H1 (cell line): ENCODE data around the gene EPHA2. TPM values are rescaled to one million over a fixed set of nuclear protein-coding genes. Genes with fewer than 3 reads are reported as not detected.

Source experiments
- CTCF ChIA-PET: fragments of 300-600 bp; sonication (Branson Sonifier 250); formaldehyde crosslinking; loops from one replicate; lab custom pipeline; 2021; ENCODE audit not compliant: partially characterized antibody; lab: Charles Lee
- POLR2A ChIA-PET: fragments of 300-600 bp; sonication (Branson Sonifier 250); formaldehyde crosslinking; loops from one replicate; lab custom pipeline; 2021; ENCODE audit warnings: inconsistent platforms; ENCODE audit not compliant: partially characterized antibody; lab: Charles Lee
- DNase-seq, 2 experiments: peaks; one replicate each; pipeline versions ENCODE4 v3.0.0 to v3.0.0-alpha.2; 2010 to 2022; ENCODE audit warnings: low spot score in 2 of 2, low read depth in 1 of 2, mixed read lengths in 1 of 2
- FAIRE-seq: peaks from 2 replicates; lab custom pipeline; 2011; peaks lifted over from hg19 to GRCh38; lab: Jason Lieb, UNC
- H2AFZ ChIP-seq: 2 replicates; pipeline ENCODE4 v1.8.1; 2012; ENCODE audit warnings: low read length, inconsistent platforms
- H2AK5ac ChIP-seq: 2 replicates; pipeline ENCODE4 v1.6.1; 2013; ENCODE audit warnings: low read depth, low read length
- H2BK120ac ChIP-seq: replicated peaks from 2 replicates; pipeline ENCODE3; 2013; ENCODE audit warnings: low read depth, low read length, inconsistent platforms
- H2BK12ac ChIP-seq: 2 replicates; pipeline ENCODE4 v1.6.1; 2013; ENCODE audit warnings: low read depth, low read length
- H2BK15ac ChIP-seq: 2 replicates; pipeline ENCODE4 v1.6.1; 2013; ENCODE audit warnings: low read length
- H2BK20ac ChIP-seq: 2 replicates; pipeline ENCODE4 v1.6.1; 2013; ENCODE audit warnings: low read length
- H2BK5ac ChIP-seq: 2 replicates; pipeline ENCODE4 v1.6.1; 2013; ENCODE audit warnings: low read depth, low read length
- H3K14ac ChIP-seq: 2 replicates; pipeline ENCODE4 v1.6.1; 2013; ENCODE audit warnings: inconsistent platforms; ENCODE audit not compliant: insufficient read length
- H3K18ac ChIP-seq: 2 replicates; pipeline ENCODE4 v1.6.1; 2013; ENCODE audit warnings: low read length; ENCODE audit errors: extremely low read depth
- H3K23ac ChIP-seq: 2 replicates; pipeline ENCODE4 v1.6.1; 2013; ENCODE audit warnings: inconsistent platforms; ENCODE audit not compliant: insufficient read length
- H3K23me2 ChIP-seq: 2 replicates; pipeline ENCODE4 v1.6.1; 2013; ENCODE audit warnings: low read depth, low read length
- H3K27ac ChIP-seq: 2 replicates; pipeline ENCODE4 v1.6.1; 2011; ENCODE audit warnings: low read depth, low read length, inconsistent platforms
- H3K27me3 ChIP-seq, 4 experiments: replicated peaks in 1 of 4; 1 replicate in 1 of 4; 2 replicates in 3 of 4; pipeline versions ENCODE4 v1.6.1 to v1.8.1; 2011 to 2013; ENCODE audit warnings: low read length in 3 of 4, mild to moderate bottlenecking in 3 of 4, inconsistent platforms in 2 of 4, mixed read lengths in 2 of 4, moderate library complexity in 1 of 4; ENCODE audit not compliant: control insufficient read depth in 3 of 4, insufficient read depth in 3 of 4; ENCODE audit errors: extremely low read depth in 1 of 4
- H3K36me3 ChIP-seq, 4 experiments: 2 replicates each; pipeline versions ENCODE4 v1.6.1 to v1.8.1; 2011 to 2013; ENCODE audit warnings: mild to moderate bottlenecking in 4 of 4, low read length in 3 of 4, moderate library complexity in 2 of 4, control low read depth in 1 of 4, inconsistent platforms in 1 of 4; ENCODE audit not compliant: insufficient read depth in 4 of 4, control insufficient read depth in 2 of 4
- H3K4ac ChIP-seq: replicated peaks from 2 replicates; pipeline ENCODE3; 2013; ENCODE audit warnings: low read length, low read depth, mixed read lengths, inconsistent platforms; ENCODE audit not compliant: insufficient read length
- H3K4me1 ChIP-seq, 4 experiments: replicated peaks in 1 of 4; 1 replicate in 1 of 4; 2 replicates in 3 of 4; pipeline versions ENCODE4 v1.6.1 to v1.8.1; 2011 to 2013; ENCODE audit warnings: low read length in 3 of 4, inconsistent platforms in 2 of 4, mixed read lengths in 1 of 4; ENCODE audit not compliant: insufficient read depth in 4 of 4, control insufficient read depth in 3 of 4
- H3K4me2 ChIP-seq, 2 experiments: 2 replicates each; pipeline versions ENCODE4 v1.6.1 to v1.8.1; 2011 to 2013; ENCODE audit warnings: low read depth in 2 of 2, low read length in 2 of 2, control low read depth in 1 of 2, inconsistent platforms in 1 of 2, mild to moderate bottlenecking in 1 of 2; ENCODE audit not compliant: insufficient read depth in 1 of 2
- H3K4me3 ChIP-seq, 4 experiments: fragments of 200-600, 300-600 bp in 1 of 4; sonication (generic), shearing (Covaris generic), sonication (Bioruptor Twin) in 1 of 4; 2 replicates each; pipeline versions ENCODE4 v1.5.1 to v1.8.1; 2011 to 2016; ENCODE audit warnings: low read length in 4 of 4, low read depth in 3 of 4, control low read depth in 2 of 4, inconsistent platforms in 2 of 4, mild to moderate bottlenecking in 2 of 4, mixed read lengths in 1 of 4, moderate library complexity in 1 of 4; ENCODE audit not compliant: insufficient read depth in 2 of 4; ENCODE audit errors: extremely low read depth in 1 of 4
- H3K56ac ChIP-seq: replicated peaks from 2 replicates; pipeline ENCODE3; 2013; ENCODE audit warnings: low read depth, mild to moderate bottlenecking, mixed read lengths, low read length, inconsistent platforms; ENCODE audit not compliant: insufficient read length
- H3K79me1 ChIP-seq: 2 replicates; pipeline ENCODE4 v1.6.1; 2013; ENCODE audit warnings: low read depth, low read length, control low read depth
- H3K79me2 ChIP-seq, 2 experiments: 2 replicates each; pipeline versions ENCODE4 v1.6.1 to v1.8.1; 2012 to 2013; ENCODE audit warnings: low read length in 2 of 2, mild to moderate bottlenecking in 2 of 2, inconsistent platforms in 1 of 2; ENCODE audit not compliant: insufficient read depth in 2 of 2, control insufficient read depth in 1 of 2
- H3K9ac ChIP-seq, 4 experiments: replicated peaks in 1 of 4; 1 replicate in 1 of 4; 2 replicates in 3 of 4; pipeline versions ENCODE4 v1.6.1 to v1.8.1; 2011 to 2013; ENCODE audit warnings: low read depth in 3 of 4, low read length in 3 of 4, control low read depth in 2 of 4, mild to moderate bottlenecking in 2 of 4, moderate library complexity in 2 of 4, inconsistent platforms in 1 of 4; ENCODE audit errors: extremely low read depth in 1 of 4
- H3K9me3 ChIP-seq, 2 experiments: 2 replicates each; pipeline versions ENCODE4 v1.6.1 to v1.8.1; 2012 to 2013; ENCODE audit warnings: mild to moderate bottlenecking in 2 of 2, moderate library complexity in 2 of 2, control low read depth in 1 of 2, inconsistent platforms in 1 of 2, low read depth in 1 of 2, low read length in 1 of 2, mixed read lengths in 1 of 2; ENCODE audit not compliant: insufficient read depth in 2 of 2
- H4K20me1 ChIP-seq, 2 experiments: replicated peaks in 1 of 2; 2 replicates each; pipeline versions ENCODE3 to v1.8.1; 2011 to 2013; ENCODE audit warnings: inconsistent platforms in 2 of 2, low read length in 2 of 2, mild to moderate bottlenecking in 1 of 2; ENCODE audit not compliant: insufficient read depth in 2 of 2, control insufficient read depth in 1 of 2
- H4K5ac ChIP-seq: 2 replicates; pipeline ENCODE4 v1.6.1; 2013; ENCODE audit warnings: low read length, low read depth, mixed read lengths, inconsistent platforms; ENCODE audit not compliant: insufficient read length
- H4K8ac ChIP-seq: 2 replicates; pipeline ENCODE4 v1.8.0; 2013; ENCODE audit warnings: mild to moderate bottlenecking, moderate library complexity, low read length, inconsistent platforms; ENCODE audit not compliant: insufficient read depth; ENCODE audit errors: extremely low read depth
- H4K91ac ChIP-seq: replicated peaks from 2 replicates; pipeline ENCODE3; 2013; ENCODE audit warnings: low read length, mixed read lengths, inconsistent platforms; ENCODE audit not compliant: insufficient read length
- ASH2L ChIP-seq: fragments of 200-600, 300-600 bp; sonication (generic); IDR thresholded peaks from one replicate; pipeline ENCODE4 v1.7.1; 2017; ENCODE audit warnings: low read length
- ATF2 ChIP-seq: IDR thresholded peaks from 2 replicates; pipeline ENCODE4 v1.6.1; 2012; ENCODE audit warnings: low read length, inconsistent platforms
- WGBS, 2 experiments: shearing (Covaris generic) in 1 of 2; methylation state at CpG; one replicate each; pipeline versions ENCODE4 v1.1.6 to v1.1.7; 2013 to 2015; ENCODE audit warnings: low lambda C conversion rate in 2 of 2, mixed read lengths in 2 of 2, inconsistent platforms in 1 of 2, low coverage in 1 of 2, missing lambda C conversion rate in 1 of 2; ENCODE audit not compliant: insufficient replicate concordance in 2 of 2, insufficient coverage in 1 of 2, insufficient read length in 1 of 2; ENCODE audit errors: extremely low coverage in 1 of 2, missing lambda C conversion rate in 1 of 2; 5-methylcytosine and 5-hydroxymethylcytosine counted together
- polyA plus RNA-seq, 7 experiments: library from polyadenylated mRNA; depleted of rRNA in 3 of 7; stranded (reverse) in 5 of 7; unstranded in 2 of 7; fragments of >200 nt in 5 of 7; fragments of 200-250 nt in 2 of 7; gene quantifications; 1 replicate in 5 of 7; 2 replicates in 1 of 7; 4 replicates in 1 of 7; pipeline versions ENCODE4 v1.2.1 to v1.2.3, GENCODE V29; 2011 to 2013; ENCODE audit warnings: missing spikeins in 2 of 7, mixed read lengths in 2 of 7
- total RNA-seq: library from RNA; stranded (reverse); fragmentation: NEBNext Ultra II Directional; extraction: Animal tissue kit (Norgen Biotek cat#: 25700); gene quantifications from 2 replicates; pipeline ENCODE4 v1.2.1, GENCODE V29; 2021

The EPHA2 gene
- total and polyA plus RNA-seq, 2 of the 8 experiments (the other 6 are each of a cell fraction or from before 2014, with no cell fraction given) = 26.8 to 33.6 TPM

DNA sequence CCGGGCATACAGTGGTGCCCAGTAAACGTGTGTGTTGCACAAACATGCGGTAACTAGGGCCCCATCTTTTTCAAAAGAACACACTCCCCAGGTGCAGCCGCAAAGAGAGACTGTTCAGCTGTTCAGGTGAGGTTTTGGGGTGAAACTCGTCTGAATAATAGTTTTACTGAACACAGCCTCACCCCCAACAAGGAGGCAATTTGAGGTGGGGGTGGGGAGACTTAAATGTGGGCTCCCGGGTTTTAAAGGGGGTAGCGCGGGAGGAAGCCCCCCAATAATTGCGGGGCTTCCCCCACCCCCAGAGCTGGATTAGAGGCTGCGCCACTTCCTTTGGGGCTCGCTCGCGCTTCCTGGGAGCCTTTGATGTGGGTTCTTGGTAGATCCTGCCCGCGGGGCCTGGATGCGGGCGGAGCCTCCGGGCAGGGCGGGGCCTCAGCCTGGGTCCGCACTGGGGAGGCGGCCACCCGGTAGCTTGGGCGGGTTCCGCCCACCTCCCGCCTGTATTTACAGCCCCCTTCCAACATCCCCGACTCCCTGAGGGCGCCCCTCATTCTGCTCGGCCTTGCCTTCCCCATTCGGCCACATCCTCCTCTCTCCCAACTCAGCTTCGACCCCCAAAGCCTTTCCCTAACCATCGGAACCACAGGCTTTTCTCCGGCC is 6.4 kb upstream of the EPHA2 start:
- no peak overlapping the region for H2AFZ ChIP-seq
- no peak overlapping the region for H3K14ac ChIP-seq
- no peaks in the 10 kb centered on the region for H3K36me3 ChIP-seq
- no peaks in the 10 kb centered on the region for H3K9me3 ChIP-seq
- peak overlapping the region; percentile 64 to 80 for H3K4me2 ChIP-seq
- peak overlapping the region; percentile 95; the same call in 1 of the 2 replicates for H2BK15ac ChIP-seq
- H4K91ac ChIP-seq = peak overlapping the region; percentile 73
- no peak overlapping the region for H4K5ac ChIP-seq
- POLR2A ChIA-PET = interaction anchor here (0.7 to 9.1 kb wide), 11 partner anchors 9 to 78 kb away, joined by 3 to 104 read pairs (median 3); partner anchors contain the start of gene EPHA2
- H2BK120ac ChIP-seq = peak overlapping the region; percentile 69
- peak overlapping the region; percentile 54 for H3K56ac ChIP-seq
- H2BK5ac ChIP-seq = peak overlapping the region; percentile 60; the same call in 1 of the 2 replicates
- CTCF ChIA-PET = interaction anchor here (0.9 to 6.8 kb wide), 8 partner anchors 9 to 82 kb away, joined by 3 to 70 read pairs (median 3); partner anchors contain the start of gene EPHA2
- peak overlapping the region in 3 of 4 experiments; percentile 25 to 53 (median 42); a peak in 5 of 8 replicates for H3K4me3 ChIP-seq
- H3K4me1 ChIP-seq = peaks cover 3 to 16% (median 7%) of the 10 kb centered on the region in 4 experiments
- DNase-seq = peak; percentile 64 to 87
- peak overlapping the region; percentile 90; the same call in 1 of the 2 replicates for H2BK12ac ChIP-seq
- no peaks in the 10 kb centered on the region for H4K20me1 ChIP-seq
- 15% methylated on average over 32 of the region's 32 CpGs; no CpG with 5 or more reads in 1 of the 2 experiments for WGBS, 2 experiments
- H3K27me3 ChIP-seq = peaks cover 0 to 3% (median 1%) of the 10 kb centered on the region in 4 experiments; a peak in 1 of 7 replicates
- no peaks in the 10 kb centered on the region for H3K79me1 ChIP-seq
- TF ChIP-seq ASH2L (peak; percentile 17), ATF2 (no peak)
- TF ChIP-seq, all 59 proteins: peak for 1
- no peak for FAIRE-seq
- H3K9ac ChIP-seq = no peak overlapping the region; a peak in 1 of 7 replicates
- H3K18ac ChIP-seq = peak overlapping the region; percentile 93
- no peak overlapping the region for H3K27ac ChIP-seq
- no peak overlapping the region; the same call in 1 of the 2 replicates for H4K8ac ChIP-seq
- H2AK5ac ChIP-seq = no peak overlapping the region
- peak overlapping the region; percentile 65 for H3K4ac ChIP-seq
- peaks cover 6% of the 10 kb centered on the region; the same call in 1 of the 2 replicates for H3K23me2 ChIP-seq
- no peak overlapping the region for H3K23ac ChIP-seq
- H2BK20ac ChIP-seq = no peak overlapping the region
- H3K79me2 ChIP-seq = no peaks in the 10 kb centered on the region
